MM.1S (cell line): ENCODE results near the gene SUSD4.

Source experiments
- DNase-seq: peaks from one replicate; pipeline ENCODE4 v3.0.0-alpha.2; 2015
- H2AFZ ChIP-seq: fragments of 300-600 bp; sonication (generic); 2 replicates; pipeline ENCODE4 v1.6.0; 2016; ENCODE audit warnings: antibody characterized with exemption, low read length
- H3F3A ChIP-seq: fragments of 300-600 bp; sonication (generic); 2 replicates; pipeline ENCODE4 v1.6.1; 2016; ENCODE audit warnings: mild to moderate bottlenecking, antibody characterized with exemption, low read length, moderate library complexity, mixed read lengths; ENCODE audit not compliant: insufficient read depth
- H3K27ac ChIP-seq: fragments of 300-600 bp; sonication (generic); 2 replicates; pipeline ENCODE4 v1.5.1; 2016; ENCODE audit warnings: mild to moderate bottlenecking, low read length
- H3K27me3 ChIP-seq: fragments of 300-600 bp; sonication (generic); replicated peaks from 2 replicates; pipeline ENCODE4 v1.6.0; 2016; ENCODE audit warnings: low read length; ENCODE audit not compliant: insufficient read depth
- H3K36me3 ChIP-seq: fragments of 300-600 bp; sonication (generic); replicated peaks from 2 replicates; pipeline ENCODE4 v1.6.1; 2016; ENCODE audit warnings: mild to moderate bottlenecking, low read length, mixed read lengths; ENCODE audit not compliant: insufficient read depth
- H3K4me1 ChIP-seq: fragments of 300-600 bp; sonication (generic); 2 replicates; pipeline ENCODE4 v1.6.1; 2016; ENCODE audit warnings: low read length, mixed read lengths
- H3K4me2 ChIP-seq: fragments of 300-600 bp; sonication (generic); 2 replicates; pipeline ENCODE4 v1.6.0; 2016; ENCODE audit warnings: low read depth, low read length
- H3K4me3 ChIP-seq: fragments of 300-600 bp; sonication (generic); 2 replicates; pipeline ENCODE4 v1.5.1; 2016; ENCODE audit warnings: low read length, mixed read lengths
- H3K79me2 ChIP-seq: fragments of 300-600 bp; sonication (generic); 2 replicates; pipeline ENCODE4 v1.6.1; 2016; ENCODE audit warnings: mixed run types, low read length, mixed read lengths
- H3K9ac ChIP-seq: fragments of 300-600 bp; sonication (generic); 2 replicates; pipeline ENCODE4 v1.6.1; 2016; ENCODE audit warnings: low read length, mixed read lengths
- H3K9me2 ChIP-seq: fragments of 300-600 bp; sonication (generic); replicated peaks from 2 replicates; pipeline ENCODE4 v1.6.1; 2016; ENCODE audit warnings: mild to moderate bottlenecking, low read length, mixed read lengths; ENCODE audit not compliant: insufficient read depth
- H3K9me3 ChIP-seq: fragments of 300-600 bp; sonication (generic); replicated peaks from 2 replicates; pipeline ENCODE4 v1.6.1; 2016; ENCODE audit warnings: mild to moderate bottlenecking, low read length, mixed read lengths; ENCODE audit not compliant: insufficient read depth
- H4K20me1 ChIP-seq: fragments of 300-600 bp; sonication (generic); 2 replicates; pipeline ENCODE4 v1.6.1; 2016; ENCODE audit warnings: mild to moderate bottlenecking, low read length, moderate library complexity, mixed read lengths; ENCODE audit not compliant: insufficient read depth
- CTCF ChIP-seq: fragments of 300-600 bp; sonication (generic); IDR thresholded peaks from 2 replicates; pipeline ENCODE4 v1.5.1; 2016; ENCODE audit warnings: antibody characterized with exemption, low read length, mixed read lengths
- EZH2 ChIP-seq: fragments of 300-600 bp; sonication (generic); optimal IDR thresholded peaks from 2 replicates; pipeline ENCODE3; 2017; ENCODE audit warnings: low read depth, mild to moderate bottlenecking, antibody characterized with exemption, low read length, mixed read lengths
- EZH2phosphoT487 ChIP-seq: fragments of 300-600 bp; sonication (generic); IDR thresholded peaks from 2 replicates; pipeline ENCODE4 v1.6.1; 2018; ENCODE audit warnings: antibody characterized with exemption, low read length

Gene SUSD4

DNA sequence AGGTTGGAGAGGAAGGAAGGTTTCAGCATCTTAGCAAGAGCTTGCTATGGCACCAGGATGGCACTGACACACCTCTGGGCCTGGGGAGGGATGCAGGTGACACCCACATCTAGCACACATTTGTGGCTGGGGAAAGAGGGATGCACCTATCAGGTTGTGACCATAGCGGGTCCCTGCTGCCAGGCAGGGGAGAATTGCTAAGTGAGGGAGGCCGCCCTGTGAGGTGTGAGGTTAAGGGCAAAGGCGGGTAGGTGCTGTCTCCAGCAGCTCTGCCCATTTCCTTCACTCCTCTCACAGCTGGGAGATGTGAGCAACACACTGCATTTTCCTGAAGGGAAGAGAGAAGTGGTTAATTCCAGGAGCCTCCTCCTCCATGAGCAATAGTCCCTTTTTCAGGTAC is 137.7 kb downstream of the SUSD4 start:
- Histone ChIP-seq H3K79me2 (no peaks in the 10 kb centered on the region), H3K4me2 (no peak overlapping the region), H3K27ac (no peak overlapping the region), H3K4me3 (no peak overlapping the region), H3F3A (no peaks in the 10 kb centered on the region), H3K9ac (no peak overlapping the region), H3K4me1 (no peaks in the 10 kb centered on the region), H3K9me3 (no peaks in the 10 kb centered on the region), H3K36me3 (no peaks in the 10 kb centered on the region), H3K9me2 (no peaks in the 10 kb centered on the region), H3K27me3 (no peaks in the 10 kb centered on the region), H2AFZ (no peak overlapping the region), H4K20me1 (no peaks in the 10 kb centered on the region)
- DNase-seq = no peak
- TF ChIP-seq CTCF (no peak), EZH2 (no peak), EZH2phosphoT487 (no peak)

GRCh38 chr1:223225481-223225880 is 138.5 kb downstream of the SUSD4 start:
- Histone ChIP-seq H3K9ac (no peak overlapping the region), H3K9me2 (no peaks in the 10 kb centered on the region), H3K79me2 (no peaks in the 10 kb centered on the region), H3K27me3 (no peaks in the 10 kb centered on the region), H3K27ac (no peak overlapping the region), H4K20me1 (no peaks in the 10 kb centered on the region), H3F3A (no peaks in the 10 kb centered on the region), H3K4me1 (no peaks in the 10 kb centered on the region), H2AFZ (no peak overlapping the region), H3K4me3 (no peak overlapping the region), H3K4me2 (no peak overlapping the region), H3K36me3 (no peaks in the 10 kb centered on the region), H3K9me3 (no peaks in the 10 kb centered on the region)
- TF ChIP-seq EZH2 (no peak), CTCF (no peak), EZH2phosphoT487 (no peak)
- DNase-seq = no peak

DNA sequence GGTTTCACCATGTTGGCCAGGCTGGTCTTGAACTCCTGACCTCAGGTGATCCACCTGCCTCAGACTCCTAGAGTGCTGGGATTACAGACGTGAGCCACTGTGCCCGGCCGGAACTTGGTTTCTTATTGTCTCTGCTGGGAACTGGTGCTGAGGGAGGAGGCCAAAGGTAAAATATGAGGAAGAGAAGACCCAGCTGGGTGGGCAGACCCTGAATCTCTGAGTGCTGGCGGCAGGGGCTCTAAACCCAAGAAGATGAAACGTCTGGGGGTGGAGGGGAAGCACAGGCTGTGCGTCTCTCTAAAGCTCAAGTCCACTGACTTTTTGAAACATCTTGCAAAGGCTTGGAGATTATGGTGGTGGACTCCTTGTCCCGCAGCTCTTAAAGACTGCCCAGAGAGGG is 138.9 kb downstream of the SUSD4 start:
- no peaks in the 10 kb centered on the region for H3K4me1 ChIP-seq
- H3K9me2 ChIP-seq = no peaks in the 10 kb centered on the region
- H3K9me3 ChIP-seq = no peaks in the 10 kb centered on the region
- no peak overlapping the region for H3K27ac ChIP-seq
- no peak for DNase-seq
- H2AFZ ChIP-seq = no peak overlapping the region
- H3K9ac ChIP-seq = no peak overlapping the region
- H3K36me3 ChIP-seq = no peaks in the 10 kb centered on the region
- H3K79me2 ChIP-seq = no peaks in the 10 kb centered on the region
- H3F3A ChIP-seq = no peaks in the 10 kb centered on the region
- TF ChIP-seq CTCF (no peak), EZH2phosphoT487 (no peak), EZH2 (no peak)
- no peaks in the 10 kb centered on the region for H4K20me1 ChIP-seq
- no peaks in the 10 kb centered on the region for H3K27me3 ChIP-seq
- no peak overlapping the region for H3K4me3 ChIP-seq
- H3K4me2 ChIP-seq = no peak overlapping the region

DNA sequence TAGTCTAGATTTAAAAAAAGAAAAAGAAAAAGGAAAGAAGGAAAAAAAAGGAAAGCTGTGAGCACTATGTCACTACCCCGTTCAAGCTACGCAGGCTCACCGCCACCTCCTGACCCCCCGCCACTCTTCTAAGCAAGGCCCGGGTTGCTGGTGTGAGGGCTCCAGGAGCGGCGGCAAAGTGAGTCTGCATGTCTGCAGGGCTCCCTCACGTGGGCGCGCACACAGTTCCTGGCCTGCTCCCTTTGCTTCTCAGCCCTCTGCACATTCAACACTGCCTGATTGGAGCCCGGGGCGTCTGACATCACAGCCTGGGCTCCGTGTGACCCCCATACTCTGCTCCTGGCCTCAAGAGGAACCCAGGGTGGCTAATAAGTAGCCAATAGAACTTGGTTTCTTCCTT is 139.5 kb downstream of the SUSD4 start:
- H3K4me1 ChIP-seq = no peaks in the 10 kb centered on the region
- no peak overlapping the region for H3K9ac ChIP-seq
- H3K79me2 ChIP-seq = no peaks in the 10 kb centered on the region
- no peaks in the 10 kb centered on the region for H3K36me3 ChIP-seq
- H3K4me2 ChIP-seq = no peak overlapping the region
- no peaks in the 10 kb centered on the region for H3K9me2 ChIP-seq
- DNase-seq = no peak
- no peak overlapping the region for H3K4me3 ChIP-seq
- H3K9me3 ChIP-seq = no peaks in the 10 kb centered on the region
- no peaks in the 10 kb centered on the region for H4K20me1 ChIP-seq
- H3F3A ChIP-seq = no peaks in the 10 kb centered on the region
- no peak overlapping the region for H3K27ac ChIP-seq
- H3K27me3 ChIP-seq = no peaks in the 10 kb centered on the region
- TF ChIP-seq EZH2 = no peak
- no peak for TF ChIP-seq CTCF
- TF ChIP-seq EZH2phosphoT487 = no peak
- no peak overlapping the region for H2AFZ ChIP-seq
